HPDE6-E6E7 (cell line): ENCODE results near the gene CTDSP2.
"Not testable (repeated sequence)": the region's sequence is repeated elsewhere in the genome, so short reads cannot be mapped to it uniquely, and the experiment has no call there.

Source experiments
- DNase-seq: peaks from one replicate; pipeline ENCODE4 v3.0.0; 2011; ENCODE audit warnings: missing footprints; ENCODE audit errors: extremely low spot score

Gene CTDSP2

DNA sequence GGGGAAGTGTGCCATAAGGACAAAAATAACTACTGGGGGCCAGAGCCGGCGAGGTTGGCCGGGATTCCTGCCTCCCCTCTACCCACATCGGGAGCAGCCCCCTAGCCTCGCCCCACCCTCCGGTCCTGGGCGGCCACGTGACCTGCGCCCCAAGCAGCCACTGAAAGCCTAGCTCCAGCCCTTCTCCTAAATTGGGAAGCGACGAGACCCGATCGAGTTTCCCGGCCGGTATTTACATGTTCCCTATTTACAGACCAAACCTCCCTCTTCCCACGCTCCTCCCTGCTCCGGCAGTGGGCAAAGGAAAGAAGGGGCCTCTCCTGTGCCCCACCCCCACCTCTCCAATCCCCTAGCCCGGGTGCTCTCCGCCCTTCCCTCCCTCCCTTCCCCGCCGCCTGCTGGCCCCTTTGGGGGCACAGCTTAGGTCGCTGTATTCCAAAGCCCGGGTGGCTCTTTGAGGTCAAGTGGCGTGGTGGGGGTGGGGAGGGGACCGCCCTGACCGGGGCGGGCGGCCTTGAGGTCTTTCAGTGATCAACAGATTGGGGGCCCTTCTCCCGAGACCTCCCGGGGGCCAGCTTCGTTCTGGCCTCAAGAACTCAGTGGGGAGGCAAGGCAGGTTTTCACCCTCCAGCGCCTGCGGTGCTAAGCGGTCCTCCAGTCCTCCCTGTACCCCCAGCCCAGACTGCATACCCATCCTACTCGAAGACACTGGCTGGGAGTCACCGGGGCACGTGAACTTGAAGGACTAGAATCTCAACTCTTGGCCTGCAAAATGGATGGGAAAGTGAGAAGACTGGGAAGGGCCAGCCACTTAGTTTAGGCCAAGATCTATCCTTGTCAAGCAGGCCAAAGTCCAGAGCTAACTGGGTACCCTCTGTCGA, 6.3 kb upstream of the CTDSP2 start:
- DNase-seq: no peak

DNA sequence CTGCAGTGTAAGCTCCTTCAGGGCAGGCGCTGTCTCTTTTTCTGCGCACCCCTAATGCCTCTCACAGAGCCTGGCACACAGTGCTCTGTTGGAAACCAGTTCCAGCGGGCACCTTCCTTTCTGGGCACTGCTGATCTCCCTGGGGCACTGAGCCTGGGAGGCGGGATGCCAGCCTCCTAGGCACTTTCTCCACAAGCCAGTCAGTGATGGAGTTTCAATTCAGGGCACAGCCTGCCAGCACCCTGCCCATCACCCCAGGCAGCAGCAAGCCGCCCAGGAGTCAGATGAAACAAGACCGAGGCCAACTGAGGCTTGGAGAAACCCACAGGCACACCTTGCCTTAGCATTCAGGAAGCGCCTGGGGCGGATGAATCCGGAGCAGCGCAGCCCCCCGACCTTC, 5.7 kb upstream of the CTDSP2 start:
- no peak for DNase-seq

DNA sequence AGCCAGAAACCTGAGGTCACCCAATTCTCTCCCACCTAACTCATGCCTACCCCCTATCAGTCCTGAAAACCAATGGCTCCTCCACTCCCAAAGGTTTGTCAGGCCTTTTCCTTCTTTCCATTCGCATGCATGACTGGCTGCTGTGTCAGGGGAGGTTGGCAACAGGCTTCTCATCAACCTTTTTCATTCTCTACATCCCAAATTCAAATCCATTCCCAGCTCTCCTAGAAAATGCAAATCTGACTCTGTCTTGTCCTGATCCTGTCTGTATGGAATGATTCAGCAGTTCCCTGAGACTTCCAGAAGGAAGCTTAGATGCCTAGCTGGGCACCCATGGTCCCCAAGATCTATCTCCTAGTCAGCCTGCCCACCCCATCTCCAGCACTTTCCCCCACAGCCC, 5.0 kb upstream of the CTDSP2 start:
- no peak for DNase-seq

DNA sequence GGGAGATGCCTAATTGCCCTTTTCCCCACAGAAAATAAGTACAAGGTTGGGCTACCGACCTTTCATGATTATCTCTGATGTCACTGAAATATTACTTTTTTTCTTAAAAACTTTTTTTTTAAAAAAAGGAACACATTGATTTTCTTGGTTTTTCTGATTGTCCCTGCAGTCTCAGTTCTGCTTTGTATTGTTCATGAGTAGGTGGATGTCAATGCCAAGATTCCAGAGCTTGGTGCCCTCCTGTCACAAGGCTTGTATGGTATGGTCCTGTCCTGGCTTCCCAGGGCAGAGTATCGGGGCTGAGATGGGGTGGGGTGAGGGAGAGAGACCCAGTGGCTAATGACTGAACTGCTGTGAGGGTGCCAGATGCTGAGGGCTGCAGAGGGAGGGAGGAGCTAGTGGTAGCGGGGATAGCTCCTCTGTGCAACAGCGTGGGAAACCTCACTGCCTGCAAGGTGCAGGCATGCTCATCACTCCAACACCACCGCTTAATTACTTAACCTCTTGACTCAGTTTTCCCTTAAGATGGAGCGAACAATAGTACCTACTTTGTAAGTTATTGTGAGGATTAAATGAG, 4.4 kb upstream of the CTDSP2 start:
- DNase-seq: no peak

DNA sequence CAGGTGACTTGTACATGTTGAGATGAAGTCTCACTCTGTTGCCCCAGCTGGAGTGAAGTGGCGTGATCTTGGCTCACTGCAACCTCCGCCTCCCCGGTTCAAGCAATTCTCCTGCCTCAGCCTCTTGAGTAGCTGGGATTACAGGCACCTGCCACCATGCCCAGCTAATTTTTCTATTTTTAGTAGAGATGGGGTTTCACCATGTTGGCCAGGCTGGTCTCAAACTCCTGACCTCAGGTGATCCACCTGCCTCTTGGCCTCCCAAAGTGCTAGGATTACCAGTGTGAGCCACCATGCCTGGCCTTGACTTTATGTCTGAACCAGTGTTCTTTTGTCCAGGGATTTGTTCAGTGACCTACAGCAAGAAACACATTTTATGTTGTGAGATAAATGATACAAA, 2.9 kb upstream of the CTDSP2 start:
- DNase-seq: not testable (repeated sequence)

DNA sequence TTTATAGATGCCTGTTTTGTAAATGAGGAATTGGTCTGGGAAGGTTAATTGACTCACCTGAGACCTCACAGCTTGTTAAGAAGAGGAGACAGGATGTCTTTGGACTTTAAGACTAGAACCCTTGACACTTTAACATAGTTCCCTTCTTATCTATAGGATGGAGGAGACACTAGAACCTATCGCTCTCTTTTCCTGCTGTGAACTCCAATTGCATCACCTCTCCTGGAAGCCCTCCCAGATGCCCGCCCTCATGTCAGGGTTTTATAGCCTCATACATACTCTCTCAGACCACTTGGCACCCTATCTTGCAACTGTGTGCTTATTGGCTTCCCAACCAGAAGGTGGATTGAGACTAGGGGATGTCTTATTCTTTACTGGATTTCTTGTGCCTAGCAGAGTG, 2.5 kb upstream of the CTDSP2 start:
- no peak for DNase-seq

DNA sequence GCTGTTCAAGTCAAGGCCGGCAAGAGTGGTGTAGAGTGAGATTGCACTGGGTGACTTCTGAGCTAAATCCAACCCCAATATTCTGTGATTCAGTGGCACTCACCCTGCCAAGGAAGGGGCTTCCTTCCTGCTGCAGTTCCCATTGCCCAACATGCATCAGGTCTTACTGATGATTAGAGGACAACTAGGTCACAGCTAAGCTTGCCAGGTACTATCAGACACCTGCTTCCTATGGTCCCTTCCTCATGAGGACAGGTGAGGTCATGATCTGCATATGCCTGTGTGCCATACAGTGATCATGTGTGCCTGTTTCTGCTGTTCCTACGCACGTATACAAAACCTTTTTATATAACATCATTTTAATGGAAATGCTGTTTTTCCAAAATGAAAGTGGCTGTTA, 1.7 kb upstream of the CTDSP2 start:
- no peak for DNase-seq

DNA sequence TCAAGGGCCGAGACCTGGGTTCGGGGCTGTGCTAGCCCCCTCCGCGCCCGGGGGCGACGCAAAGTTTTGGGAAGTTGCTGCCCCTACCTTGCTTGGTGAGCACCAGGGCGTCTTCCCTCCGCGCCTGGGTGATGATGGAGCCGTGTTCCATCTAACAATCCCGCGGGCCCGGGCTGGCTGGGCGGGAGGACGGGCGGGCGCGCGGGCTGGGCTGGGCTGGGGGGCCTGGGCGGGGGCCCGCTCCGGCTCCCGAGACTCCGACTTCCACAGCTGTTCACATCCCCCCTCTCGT, 298 bp downstream of the CTDSP2 start:
- no peak for DNase-seq

DNA sequence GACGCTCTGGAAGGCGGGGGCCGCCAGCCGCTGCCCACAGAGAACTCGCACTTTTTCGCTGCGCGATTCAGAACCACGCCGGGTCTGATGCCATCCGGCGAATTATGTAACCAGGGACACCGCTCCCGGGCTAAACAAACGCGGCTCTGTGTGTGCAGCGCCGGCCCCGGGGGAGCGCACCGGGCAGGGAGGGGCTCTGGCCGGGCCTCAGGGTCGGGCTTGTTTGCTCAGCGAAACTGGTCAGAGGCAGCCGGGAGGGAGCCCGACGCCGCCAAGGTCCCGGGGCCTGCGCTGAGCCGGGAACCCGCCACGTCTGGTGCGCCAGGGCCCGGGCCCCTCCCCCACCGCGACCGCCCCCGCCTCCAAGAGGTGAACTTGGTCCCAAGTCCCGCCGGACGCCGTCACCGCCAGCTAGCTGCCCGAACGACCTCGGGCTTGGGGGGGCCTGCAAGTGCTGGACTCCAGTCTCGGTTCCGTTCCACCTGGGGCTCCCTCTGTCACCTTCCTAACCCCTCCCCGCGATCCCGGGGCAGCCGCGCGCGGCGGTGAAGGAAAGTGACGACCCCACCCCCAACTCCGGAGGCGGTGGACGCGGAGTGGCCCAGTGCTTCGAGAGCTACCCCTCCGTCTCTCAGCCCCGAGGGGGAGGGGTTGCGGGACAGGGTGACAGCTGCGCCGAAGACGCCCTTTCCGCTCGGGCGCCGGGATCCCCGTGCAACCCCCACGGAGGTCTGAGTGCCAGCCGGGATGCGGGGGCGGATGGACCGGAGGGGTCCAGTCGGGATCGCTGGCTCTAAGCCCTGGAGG, 848 bp downstream of the CTDSP2 start:
- DNase-seq: peak; percentile 35

DNA sequence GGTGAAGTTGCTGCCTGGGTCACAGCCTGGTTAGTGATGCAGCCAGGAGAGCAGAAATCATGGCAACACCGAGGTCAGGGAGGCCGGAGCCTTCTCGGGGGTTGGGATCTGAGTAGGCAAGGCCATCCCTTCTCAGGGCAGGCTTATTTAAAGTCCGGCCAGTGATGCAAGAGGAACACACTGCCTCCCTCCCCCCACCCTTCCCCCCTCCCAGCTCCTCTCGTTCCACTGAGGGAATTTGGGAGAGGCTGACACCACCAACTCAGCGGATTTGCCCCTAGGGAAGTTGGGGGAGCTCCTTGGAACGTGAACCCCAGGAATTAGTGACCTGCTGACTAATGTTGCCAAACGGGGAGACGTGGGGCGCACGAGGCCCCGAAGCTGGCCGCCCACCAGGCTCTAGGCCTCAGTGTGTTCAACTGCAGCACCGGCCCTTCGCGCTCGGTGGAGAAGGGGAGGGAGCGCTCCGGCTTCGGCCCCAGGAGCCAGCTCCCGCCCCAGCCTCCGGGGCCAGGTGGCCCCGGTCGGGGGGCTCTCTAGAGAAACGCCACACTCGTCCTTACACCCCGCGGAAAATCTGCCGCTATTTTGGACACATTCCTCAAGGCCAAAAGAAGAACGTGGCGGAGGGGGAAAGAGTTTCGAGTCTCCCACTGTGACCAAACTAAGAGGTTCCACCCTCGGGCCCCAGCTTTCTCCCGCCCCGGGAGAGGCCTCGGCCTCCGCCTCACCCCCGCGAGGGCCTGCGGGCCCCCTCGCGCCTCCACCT, 1.6 kb downstream of the CTDSP2 start:
- DNase-seq: no peak

DNA sequence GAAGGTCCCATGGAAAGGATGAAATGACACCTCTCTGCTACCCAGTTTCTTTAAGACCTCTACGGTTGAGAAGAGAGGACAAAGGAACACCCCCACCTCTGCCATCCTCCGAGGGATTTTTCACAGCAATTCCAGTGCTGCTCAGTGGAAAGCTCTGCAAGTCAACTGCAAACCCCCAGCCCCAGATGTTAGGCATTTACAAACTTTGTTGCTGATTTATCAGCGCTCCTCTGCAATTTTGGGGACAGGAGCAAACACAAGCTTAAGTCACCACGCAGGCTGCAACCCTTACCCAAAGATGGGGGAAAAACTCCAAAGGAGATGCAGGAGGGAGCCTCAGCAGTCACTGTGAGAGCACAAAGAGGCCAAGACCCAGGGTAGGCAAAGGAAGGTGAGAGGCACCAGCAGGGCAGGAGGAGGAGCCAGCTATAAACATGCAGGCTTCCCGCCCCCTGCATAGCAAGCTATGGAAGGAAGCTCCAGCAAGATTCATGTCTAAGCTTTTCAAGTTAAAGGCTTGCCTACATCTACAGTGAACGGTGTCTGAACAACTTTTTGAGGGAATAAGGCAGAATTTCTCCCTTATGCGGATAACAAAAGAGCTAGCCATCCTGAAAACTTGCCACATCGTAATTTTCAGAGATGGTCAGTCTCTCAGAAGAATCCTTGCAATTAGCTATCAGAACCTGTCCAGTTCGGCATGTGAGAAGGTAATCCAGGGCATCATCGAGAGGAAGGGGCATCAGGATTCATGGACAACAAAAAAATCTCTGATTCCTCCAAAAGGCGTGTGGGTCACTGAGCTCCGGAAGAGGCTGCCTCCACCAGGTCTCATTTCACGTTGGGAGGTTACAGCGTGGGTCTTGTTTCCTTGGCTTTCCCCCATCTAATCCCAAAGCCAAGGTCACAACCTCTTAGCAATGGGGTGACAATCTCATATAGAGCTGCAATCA, 3.9 kb downstream of the CTDSP2 start:
- DNase-seq: no peak

DNA sequence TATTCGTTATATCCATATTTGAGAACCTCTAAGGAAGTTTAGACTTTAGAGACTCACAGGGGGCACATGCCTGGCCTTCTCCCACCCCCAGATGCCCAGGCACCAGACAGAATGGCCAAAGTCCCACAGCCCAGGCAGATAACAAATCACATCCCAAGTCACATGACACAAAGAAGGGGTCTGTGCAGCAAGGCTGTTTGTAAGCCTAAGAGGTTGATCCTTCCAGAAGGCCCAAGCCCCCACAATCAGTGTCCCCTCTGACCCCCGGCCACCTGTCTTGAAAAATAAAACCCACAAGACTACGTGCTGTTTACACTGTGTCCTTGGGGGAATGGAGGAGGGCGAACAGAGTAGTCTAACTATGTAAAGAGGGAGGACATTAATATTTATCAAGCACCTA, 5.1 kb downstream of the CTDSP2 start:
- DNase-seq: no peak

DNA sequence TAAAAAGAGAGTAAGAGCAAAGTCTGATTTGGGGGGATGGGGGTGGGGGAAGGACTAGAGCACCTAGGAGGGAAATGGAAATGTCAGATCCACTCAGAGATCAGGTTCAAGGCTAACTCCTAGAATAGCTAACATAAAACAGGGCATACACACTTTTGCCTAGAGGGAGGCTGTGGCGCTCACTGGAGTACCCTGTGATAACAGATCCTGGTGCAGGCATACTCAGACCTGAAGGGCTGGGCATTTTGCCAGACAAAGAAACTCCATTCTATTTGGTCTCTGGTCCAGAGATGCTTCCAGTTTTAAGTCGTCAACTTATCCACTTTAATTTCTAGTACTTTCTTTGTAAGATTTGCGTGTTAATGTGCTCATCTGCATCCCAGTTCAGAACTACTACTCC, 5.8 kb downstream of the CTDSP2 start:
- DNase-seq: no peak

DNA sequence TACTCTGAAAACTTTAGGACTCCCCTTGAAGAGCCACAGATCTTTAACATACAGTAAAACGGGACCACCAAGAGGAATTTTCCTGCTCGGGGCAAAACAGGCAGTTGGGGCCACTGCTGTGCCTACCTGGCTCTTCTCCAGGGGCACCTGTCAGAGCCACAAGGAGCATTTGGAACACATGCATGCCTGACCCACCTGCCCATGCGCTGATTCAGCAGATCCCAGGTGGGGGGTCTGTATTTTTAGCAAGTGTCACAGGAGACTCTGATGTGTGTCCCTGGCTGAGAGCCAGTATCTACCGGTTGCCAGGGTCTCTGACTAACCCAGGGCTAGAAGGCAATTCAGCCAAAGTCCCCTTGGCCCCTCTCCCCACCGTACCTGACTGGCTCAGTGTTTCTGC, 6.5 kb downstream of the CTDSP2 start:
- no peak for DNase-seq

DNA sequence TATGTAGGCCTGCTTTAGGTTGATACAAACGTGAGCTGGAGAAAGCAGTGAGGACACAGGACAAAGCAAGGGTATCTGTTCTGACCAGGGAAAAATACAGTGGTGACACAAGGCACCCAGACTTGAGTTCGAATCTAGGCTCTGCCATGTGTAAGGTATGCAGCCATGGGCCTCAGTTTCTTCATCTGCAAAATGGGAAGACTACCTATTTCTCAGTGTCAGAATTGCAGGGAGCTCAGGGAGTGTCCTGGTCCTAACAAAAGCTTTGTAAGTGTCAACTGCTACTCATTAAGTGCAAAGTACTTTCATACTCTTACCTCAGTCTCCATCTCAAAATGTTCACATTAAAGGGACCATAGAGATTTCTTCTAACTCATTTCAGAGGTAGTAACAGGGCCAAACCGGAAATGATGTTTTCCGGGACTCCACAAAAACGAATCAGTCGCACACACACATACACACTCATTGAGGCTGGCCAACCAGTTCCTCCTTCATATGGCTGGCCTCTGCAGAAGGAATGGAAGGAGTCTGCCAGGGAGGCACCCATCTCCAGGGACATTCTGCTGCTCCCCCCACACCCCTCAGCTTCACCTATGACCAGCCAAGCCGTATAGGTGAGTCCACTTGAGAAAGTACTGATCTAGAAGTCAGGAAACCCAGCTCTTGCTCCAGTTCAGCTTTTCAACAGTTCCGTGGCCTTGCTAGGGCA, 7.8 kb downstream of the CTDSP2 start:
- DNase-seq: no peak

DNA sequence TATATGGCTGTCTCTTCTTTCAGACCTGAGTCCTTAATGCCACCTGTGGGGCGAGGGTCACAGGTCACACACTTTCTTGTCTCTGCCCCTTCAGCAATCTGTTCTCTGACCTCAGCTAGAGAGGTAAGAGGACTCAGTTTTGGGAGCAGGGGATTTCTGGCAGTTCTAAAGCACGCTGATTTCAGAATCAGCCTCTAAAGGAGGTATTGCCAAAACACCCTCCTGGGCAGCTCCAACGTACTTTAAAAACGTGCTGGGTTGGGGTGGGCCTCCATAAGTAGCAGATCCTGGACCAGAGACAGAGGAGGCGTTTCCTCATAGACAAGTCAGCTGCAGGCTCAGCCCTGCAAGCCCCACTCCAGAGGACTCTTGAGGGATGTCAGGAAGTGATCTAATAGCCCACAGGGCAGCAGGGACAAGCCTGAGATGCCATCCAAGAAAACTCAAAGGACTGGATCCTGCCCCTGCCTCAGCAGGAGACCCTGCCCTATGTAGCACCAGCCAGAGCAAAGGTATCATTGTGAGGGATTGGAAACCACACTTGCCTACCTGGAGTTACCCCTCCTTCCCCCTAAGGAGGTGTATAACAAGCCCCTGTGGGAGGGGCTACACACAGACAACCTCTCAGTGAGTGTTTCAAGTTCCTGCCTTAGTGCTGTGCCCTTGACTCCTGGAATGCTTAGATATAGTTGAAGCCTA, 8.5 kb downstream of the CTDSP2 start:
- peak; percentile 34 for DNase-seq

DNA sequence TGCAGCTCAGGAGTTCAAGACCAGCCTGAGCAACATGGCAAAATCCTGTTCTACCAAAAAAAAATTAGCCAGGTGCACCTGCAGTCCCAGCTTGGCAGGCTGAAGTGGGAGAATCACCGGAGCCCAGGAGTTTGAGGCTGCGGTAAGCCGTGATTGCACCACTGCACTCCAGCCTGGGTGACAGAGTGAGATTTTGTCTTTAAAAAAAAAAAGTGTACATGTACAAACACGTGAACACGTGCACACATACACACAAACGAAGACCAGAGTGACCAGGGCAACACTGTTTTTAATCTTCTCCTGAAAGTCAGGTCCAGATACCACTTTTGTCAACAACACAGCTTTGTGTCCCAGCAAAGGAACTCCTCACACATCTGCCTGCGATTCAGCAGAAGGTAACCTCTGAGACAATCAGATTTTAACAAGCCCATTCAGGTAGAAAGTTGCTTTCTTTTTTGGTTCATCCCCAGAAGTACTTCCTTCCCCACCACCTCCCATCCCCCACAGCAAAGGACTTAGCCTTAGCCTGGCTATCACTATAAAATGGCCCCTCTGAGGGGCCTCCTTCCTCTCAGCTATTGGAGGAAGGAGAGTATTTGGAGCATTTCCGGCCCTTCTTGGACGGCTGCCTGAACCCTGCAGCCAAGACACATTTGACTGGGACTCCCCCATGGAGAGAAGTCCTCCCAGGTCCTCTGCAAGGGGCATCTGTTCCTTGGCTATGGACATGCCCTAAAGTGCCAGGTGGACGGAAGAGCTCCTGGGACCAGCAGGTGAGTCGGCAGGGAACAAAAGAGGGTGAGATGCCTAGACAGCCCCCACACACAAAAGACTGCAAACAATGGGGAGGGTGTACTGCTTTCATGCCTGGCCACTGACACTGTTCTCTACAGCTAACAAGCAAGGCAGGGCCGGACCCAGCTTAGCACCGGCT, 9.8 kb downstream of the CTDSP2 start:
- DNase-seq: peak; percentile 43
